HL-60 (cell line): ENCODE results near the gene FHIT.

ENCODE experiments used
- DNase-seq, 2 experiments: peaks; one replicate each; pipeline ENCODE4 v3.0.0-alpha.2; 2010 to 2020; ENCODE audit warnings: low read depth in 1 of 2, low spot score in 1 of 2
- H3K27ac ChIP-seq: fragments of 250-450 bp; sonication (Bioruptor Pico); replicated peaks from 2 replicates; pipeline ENCODE4 v1.5.1; 2020; ENCODE audit warnings: mild to moderate bottlenecking, moderate library complexity
- H3K27me3 ChIP-seq: fragments of 250-450 bp; sonication (Bioruptor Pico); 2 replicates; pipeline ENCODE4 v1.5.1; 2021; ENCODE audit warnings: mild to moderate bottlenecking, moderate library complexity; ENCODE audit not compliant: insufficient read depth, poor library complexity, severe bottlenecking
- H3K4me3 ChIP-seq: replicated peaks from 2 replicates; pipeline ENCODE4 v1.5.1; 2011; ENCODE audit warnings: mild to moderate bottlenecking, control low read depth, low read length; ENCODE audit not compliant: insufficient read depth
- CTCF ChIP-seq: IDR thresholded peaks from one replicate; pipeline ENCODE4 v1.5.1; 2011; ENCODE audit warnings: low read length, control low read depth, inconsistent platforms; ENCODE audit not compliant: insufficient read depth
- GABPA ChIP-seq: IDR thresholded peaks from 2 replicates; pipeline ENCODE4 v1.6.1; 2012; ENCODE audit warnings: low read depth
- POLR2AphosphoS5 ChIP-seq: IDR thresholded peaks from 2 replicates; pipeline ENCODE4 v1.6.1; 2012; ENCODE audit warnings: low read depth
- REST ChIP-seq: IDR thresholded peaks from 2 replicates; pipeline ENCODE4 v1.6.1; 2012; ENCODE audit warnings: low read depth; ENCODE audit not compliant: insufficient replicate concordance
- SPI1 ChIP-seq: IDR thresholded peaks from 2 replicates; pipeline ENCODE4 v1.6.1; 2012; ENCODE audit warnings: low read depth, mild to moderate bottlenecking, borderline replicate concordance

Gene FHIT

GRCh38 chr3:61299343-61300005 is 48.2 kb upstream of the FHIT start:
- H3K27ac ChIP-seq, result no peak overlapping the region
- H3K27me3 ChIP-seq, result no peaks in the 10 kb centered on the region
- no peak overlapping the region for H3K4me3 ChIP-seq
- TF ChIP-seq GABPA (no peak), CTCF (no peak), SPI1 (no peak), POLR2AphosphoS5 (no peak), REST (no peak)
- no peak for DNase-seq

GRCh38 chr3:61297821-61298220 is 46.6 kb upstream of the FHIT start:
- H3K27me3 ChIP-seq, result no peaks in the 10 kb centered on the region
- H3K4me3 ChIP-seq, result no peak overlapping the region
- no peak for DNase-seq
- H3K27ac ChIP-seq, result no peak overlapping the region
- TF ChIP-seq POLR2AphosphoS5, result no peak
- TF ChIP-seq REST, result no peak
- no peak for TF ChIP-seq GABPA
- TF ChIP-seq CTCF, result no peak
- no peak for TF ChIP-seq SPI1

GRCh38 chr3:61288446-61288845 is 37.2 kb upstream of the FHIT start:
- no peak for TF ChIP-seq SPI1
- TF ChIP-seq POLR2AphosphoS5, result no peak
- no peak for DNase-seq
- Histone ChIP-seq H3K4me3 (no peak overlapping the region), H3K27ac (no peak overlapping the region), H3K27me3 (no peaks in the 10 kb centered on the region)

- no peak for TF ChIP-seq GABPA
- TF ChIP-seq REST, result no peak
- no peak for TF ChIP-seq CTCF
- TF ChIP-seq POLR2AphosphoS5, result no peak
- no peak for TF ChIP-seq SPI1
- H3K27me3 ChIP-seq, result no peaks in the 10 kb centered on the region
- no peak overlapping the region for H3K27ac ChIP-seq
- DNase-seq, result no peak
- no peak overlapping the region for H3K4me3 ChIP-seq
Observed at GRCh38 chr3:61283876-61284275, 32.6 kb upstream of the FHIT start.
